Head of caudate nucleus (tissue), 42 donors: ENCODE measurements around the gene FAM131C.
"Not testable (repeated sequence)": the region's sequence is repeated elsewhere in the genome, so short reads cannot be mapped to it uniquely, and the experiment has no call there.

ENCODE experiments used
- DNase-seq, 42 donors: peaks; one replicate each; pipeline versions ENCODE4 v3.0.0 to v3.0.0-alpha.2; 2020 to 2021; ENCODE audit warnings: mixed read lengths in 7 of 42
- intact Hi-C: fragments of 100-400 bp; cut with DNase I; formaldehyde crosslinking; loops from one replicate; pipeline ENCODE4 v1.15.0; 2022

The FAM131C gene

GRCh38 chr1:16110456-16110855, 37.0 kb upstream of the FAM131C start:
- intact Hi-C loops = no loop called here
- DNase-seq = no peak

- DNase-seq = no peak
- intact Hi-C loops = no loop called here
These were observed 36.1 kb upstream of the FAM131C start for GRCh38 chr1:16109571-16109970.

GRCh38 chr1:16107039-16107438, 33.6 kb upstream of the FAM131C start:
- intact Hi-C loops, DNase-seq: not testable (repeated sequence)

- intact Hi-C loops = no loop called here
These were observed 28.2 kb upstream of the FAM131C start for GRCh38 chr1:16101623-16102022.

GRCh38 chr1:16099412-16099811, 26.0 kb upstream of the FAM131C start:
- DNase-seq = no peak
- intact Hi-C loops = no loop called here

More at GRCh38 chr1:16101623-16102022, 28.2 kb upstream of the FAM131C start:
- no peak for DNase-seq

GRCh38 chr1:16095447-16095846, 22.0 kb upstream of the FAM131C start:
- no peak for DNase-seq
- intact Hi-C loops = no loop called here

- no peak for DNase-seq
- intact Hi-C loops = no loop called here
These were observed 21.2 kb upstream of the FAM131C start for GRCh38 chr1:16094453-16095158.

- intact Hi-C loops = no loop called here
These were observed 20.2 kb upstream of the FAM131C start for GRCh38 chr1:16093611-16094010.

GRCh38 chr1:16092923-16093511, 19.6 kb upstream of the FAM131C start:
- intact Hi-C loops = no loop called here
- no peak for DNase-seq

More at GRCh38 chr1:16093611-16094010, 20.2 kb upstream of the FAM131C start:
- DNase-seq = no peak

- no peak for DNase-seq
- intact Hi-C loops = no loop called here
These were observed 18.9 kb upstream of the FAM131C start for GRCh38 chr1:16092097-16092922.

GRCh38 chr1:16091296-16091695, 17.8 kb upstream of the FAM131C start:
- DNase-seq = no peak
- intact Hi-C loops = no loop called here

- intact Hi-C loops = no loop called here
- DNase-seq = no peak
These were observed 16.8 kb upstream of the FAM131C start for GRCh38 chr1:16090076-16090826.

- no peak for DNase-seq
- intact Hi-C loops = loop anchor here (10.0 kb wide), 1 partner anchor 276 kb away; the partner anchor contains the start of gene SZRD1
These were observed 15.5 kb upstream of the FAM131C start for GRCh38 chr1:16088996-16089395.

- intact Hi-C loops = loop anchor here (10.0 kb wide), 1 partner anchor 276 kb away; the partner anchor contains the start of gene SZRD1
These were observed 15.0 kb upstream of the FAM131C start for GRCh38 chr1:16088351-16088911.

GRCh38 chr1:16087733-16088132, 14.3 kb upstream of the FAM131C start:
- intact Hi-C loops = loop anchor here (10.0 kb wide), 1 partner anchor 277 kb away; the partner anchor contains the start of gene SZRD1
- DNase-seq = no peak

More at GRCh38 chr1:16088351-16088911, 15.0 kb upstream of the FAM131C start:
- no peak for DNase-seq

GRCh38 chr1:16085522-16085921, 12.1 kb upstream of the FAM131C start:
- no peak for DNase-seq
- intact Hi-C loops = loop anchor here (10.0 kb wide), 1 partner anchor 279 kb away; the partner anchor contains the start of gene SZRD1

GRCh38 chr1:16083486-16083885, 10.0 kb upstream of the FAM131C start:
- intact Hi-C loops = loop anchor here (10.0 kb wide), 1 partner anchor 281 kb away; the partner anchor contains the start of gene SZRD1
- no peak for DNase-seq

GRCh38 chr1:16082283-16083038, 9.0 kb upstream of the FAM131C start:
- DNase-seq = peak in 28 of 42 donors; percentile 31 to 77 (median 52)
- intact Hi-C loops = loop anchor here (10.0 kb wide), 1 partner anchor 282 kb away; the partner anchor contains the start of gene SZRD1
